ENCODE measurements around the gene NTS.

Gene NTS

DNA sequence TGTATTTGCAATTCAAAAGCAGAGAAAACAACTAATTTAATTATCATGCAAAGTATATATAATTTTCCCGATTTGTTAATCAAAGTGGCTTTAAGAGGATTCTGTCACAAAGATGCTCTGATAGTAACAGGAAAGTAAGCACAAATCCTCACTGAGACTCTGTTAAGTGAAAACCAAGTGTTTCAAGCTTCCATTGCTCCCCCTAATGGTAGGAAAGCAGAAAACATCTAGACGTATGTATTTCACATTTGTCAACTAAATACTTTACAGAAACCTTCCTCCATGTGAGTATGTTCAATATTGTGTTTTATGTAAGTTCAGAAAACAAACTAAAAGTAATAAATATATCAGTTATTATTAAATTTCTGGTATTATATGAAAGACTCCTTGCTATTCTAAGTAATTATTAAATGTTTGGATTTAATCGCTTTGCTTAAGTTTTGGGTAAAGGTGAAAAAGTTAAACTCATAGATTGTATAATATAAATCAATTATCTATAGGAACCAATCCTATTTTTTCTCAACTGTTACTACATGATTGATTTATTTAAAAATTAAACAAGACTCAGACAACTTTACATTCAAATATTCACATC is 1.5 kb upstream of the NTS start:
- Histone ChIP-seq H3K79me2 (ENCODE audit: insufficient read depth, low read length) (no peaks in the 10 kb centered on the region), H3K27me3 (ENCODE audit: insufficient read depth, low read length, poor library complexity, severe bottlenecking) (no peaks in the 10 kb centered on the region), H3K9me2 (replicated peaks; ENCODE audit: low read depth, low read length) (no peaks in the 10 kb centered on the region), H3F3A (ENCODE audit: low read depth) (no peaks in the 10 kb centered on the region), H3K9ac (ENCODE audit: low read depth, low read length, poor library complexity, severe bottlenecking) (no peak overlapping the region), H3K4me1 (ENCODE audit: insufficient read depth, low read length, poor library complexity, severe bottlenecking) (no peaks in the 10 kb centered on the region), H3K4me2 (ENCODE audit: low read depth, low read length, poor library complexity, severe bottlenecking) (no peak overlapping the region), H3K4me3 (ENCODE audit: low read length, poor library complexity, severe bottlenecking) (no peak overlapping the region), H2AFZ (ENCODE audit: low read length) (no peak overlapping the region; the same call in 1 of the 2 replicates), H3K36me3 (ENCODE audit: insufficient read depth, low read length) (no peaks in the 10 kb centered on the region), H4K20me1 (ENCODE audit: insufficient read depth, low read length, poor library complexity, severe bottlenecking) (no peaks in the 10 kb centered on the region), H3K9me3 (ENCODE audit: insufficient read depth, low read depth, low read length) (no peaks in the 10 kb centered on the region)
- no peak for TF ChIP-seq EZH2phosphoT487 (IDR thresholded peaks at IDR 0.05; ENCODE audit: borderline replicate concordance)
- peak; percentile 81 for TF ChIP-seq CTCF (conservative IDR thresholded peaks at IDR 0.05; ENCODE audit: low read length)

GRCh38 chr12:85877459-85877858 is 3.4 kb downstream of the NTS start:
- TF ChIP-seq EZH2phosphoT487 (IDR thresholded peaks at IDR 0.05; ENCODE audit: borderline replicate concordance) (no peak), CTCF (conservative IDR thresholded peaks at IDR 0.05; ENCODE audit: low read length) (no peak)
- Histone ChIP-seq H3K4me2 (ENCODE audit: low read depth, low read length, poor library complexity, severe bottlenecking) (no peak overlapping the region), H3K27me3 (ENCODE audit: insufficient read depth, low read length, poor library complexity, severe bottlenecking) (no peaks in the 10 kb centered on the region), H3K9me3 (ENCODE audit: insufficient read depth, low read depth, low read length) (no peaks in the 10 kb centered on the region), H3K79me2 (ENCODE audit: insufficient read depth, low read length) (no peaks in the 10 kb centered on the region), H4K20me1 (ENCODE audit: insufficient read depth, low read length, poor library complexity, severe bottlenecking) (no peaks in the 10 kb centered on the region), H3K9me2 (replicated peaks; ENCODE audit: low read depth, low read length) (no peaks in the 10 kb centered on the region), H2AFZ (ENCODE audit: low read length) (0 out of 2 replicates have a peak overlapping the region, but pooled peaks have one; percentile 7), H3K36me3 (ENCODE audit: insufficient read depth, low read length) (no peaks in the 10 kb centered on the region), H3F3A (ENCODE audit: low read depth) (no peaks in the 10 kb centered on the region), H3K9ac (ENCODE audit: low read depth, low read length, poor library complexity, severe bottlenecking) (no peak overlapping the region), H3K4me3 (ENCODE audit: low read length, poor library complexity, severe bottlenecking) (no peak overlapping the region), H3K4me1 (ENCODE audit: insufficient read depth, low read length, poor library complexity, severe bottlenecking) (no peaks in the 10 kb centered on the region)

GRCh38 chr12:85883763-85884162 is 9.7 kb downstream of the NTS start:
- Histone ChIP-seq H3K36me3 (ENCODE audit: insufficient read depth, low read length) (no peaks in the 10 kb centered on the region), H3K27me3 (ENCODE audit: insufficient read depth, low read length, poor library complexity, severe bottlenecking) (no peaks in the 10 kb centered on the region), H3K79me2 (ENCODE audit: insufficient read depth, low read length) (no peaks in the 10 kb centered on the region), H3K4me1 (ENCODE audit: insufficient read depth, low read length, poor library complexity, severe bottlenecking) (no peaks in the 10 kb centered on the region), H3K9me2 (replicated peaks; ENCODE audit: low read depth, low read length) (no peaks in the 10 kb centered on the region), H3K4me3 (ENCODE audit: low read length, poor library complexity, severe bottlenecking) (no peak overlapping the region), H3K9ac (ENCODE audit: low read depth, low read length, poor library complexity, severe bottlenecking) (no peak overlapping the region), H3F3A (ENCODE audit: low read depth) (no peaks in the 10 kb centered on the region), H2AFZ (ENCODE audit: low read length) (no peak overlapping the region), H3K9me3 (ENCODE audit: insufficient read depth, low read depth, low read length) (no peaks in the 10 kb centered on the region), H4K20me1 (ENCODE audit: insufficient read depth, low read length, poor library complexity, severe bottlenecking) (no peaks in the 10 kb centered on the region), H3K4me2 (ENCODE audit: low read depth, low read length, poor library complexity, severe bottlenecking) (no peak overlapping the region)
- TF ChIP-seq CTCF (conservative IDR thresholded peaks at IDR 0.05; ENCODE audit: low read length) (no peak), EZH2phosphoT487 (IDR thresholded peaks at IDR 0.05; ENCODE audit: borderline replicate concordance) (no peak)
